HG03342 (cell line): ENCODE data around the gene TMEM266.
"Not testable (repeated sequence)": the region's sequence is repeated elsewhere in the genome, so short reads cannot be mapped to it uniquely, and the experiment has no call there.

Experiments
- ATAC-seq: cut with Tn5 transposase; IDR thresholded peaks from one replicate; pipeline ENCODE4 v1.9.1; 2021; ENCODE audit warnings: mild to moderate bottlenecking, moderate library complexity; ENCODE audit not compliant: unreplicated experiment

The TMEM266 gene

DNA sequence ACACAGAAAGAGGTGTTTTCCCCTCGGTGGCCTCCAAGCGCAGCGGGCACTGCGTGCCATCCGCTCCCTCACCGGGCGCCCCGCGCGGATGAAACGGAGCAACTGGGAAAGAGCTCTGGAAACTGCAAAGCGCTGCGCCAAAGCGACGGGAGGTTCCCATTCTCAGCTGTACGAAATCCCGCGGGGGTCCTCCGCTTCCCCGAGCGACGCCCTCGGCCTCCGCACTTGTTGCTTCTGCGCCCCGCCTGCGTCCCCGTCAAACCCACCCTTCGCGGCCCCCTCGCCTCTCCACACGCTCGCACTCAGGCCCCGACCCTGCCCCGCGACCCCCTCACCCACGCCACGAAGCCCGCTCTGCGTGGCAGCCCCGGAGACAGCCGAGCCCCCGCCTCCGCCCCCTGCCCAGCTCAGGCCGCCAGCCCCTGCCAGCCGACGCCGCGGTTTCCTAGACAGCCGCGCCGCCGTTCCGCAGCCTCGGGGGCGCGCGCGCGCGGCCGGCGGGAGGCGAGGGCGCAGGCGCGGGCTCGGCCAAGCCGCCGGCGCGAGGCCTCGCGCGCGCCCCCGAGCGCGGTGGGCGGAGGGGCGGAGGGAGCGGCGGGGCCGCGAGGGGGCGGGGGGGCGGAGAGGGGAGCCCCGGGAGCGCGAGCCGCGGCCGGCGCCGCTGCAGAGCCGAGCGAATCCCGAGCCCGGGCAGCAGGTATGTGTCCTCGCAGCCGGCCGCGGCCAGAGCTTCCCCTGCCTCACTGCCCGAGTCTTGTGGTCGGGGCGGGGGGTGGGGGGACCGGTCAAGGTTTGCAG lies at the start of gene TMEM266:
Gene TMEM266, plus strand, starts transcription at position 666 of the 798 bp plus-strand sequence. CDS start 74,279 bp downstream, outside the sequence.
- ATAC-seq = no peak

GRCh38 chr15:76010613-76011012 lies 49.2 kb upstream of the TMEM266 start:
- no peak for ATAC-seq

DNA sequence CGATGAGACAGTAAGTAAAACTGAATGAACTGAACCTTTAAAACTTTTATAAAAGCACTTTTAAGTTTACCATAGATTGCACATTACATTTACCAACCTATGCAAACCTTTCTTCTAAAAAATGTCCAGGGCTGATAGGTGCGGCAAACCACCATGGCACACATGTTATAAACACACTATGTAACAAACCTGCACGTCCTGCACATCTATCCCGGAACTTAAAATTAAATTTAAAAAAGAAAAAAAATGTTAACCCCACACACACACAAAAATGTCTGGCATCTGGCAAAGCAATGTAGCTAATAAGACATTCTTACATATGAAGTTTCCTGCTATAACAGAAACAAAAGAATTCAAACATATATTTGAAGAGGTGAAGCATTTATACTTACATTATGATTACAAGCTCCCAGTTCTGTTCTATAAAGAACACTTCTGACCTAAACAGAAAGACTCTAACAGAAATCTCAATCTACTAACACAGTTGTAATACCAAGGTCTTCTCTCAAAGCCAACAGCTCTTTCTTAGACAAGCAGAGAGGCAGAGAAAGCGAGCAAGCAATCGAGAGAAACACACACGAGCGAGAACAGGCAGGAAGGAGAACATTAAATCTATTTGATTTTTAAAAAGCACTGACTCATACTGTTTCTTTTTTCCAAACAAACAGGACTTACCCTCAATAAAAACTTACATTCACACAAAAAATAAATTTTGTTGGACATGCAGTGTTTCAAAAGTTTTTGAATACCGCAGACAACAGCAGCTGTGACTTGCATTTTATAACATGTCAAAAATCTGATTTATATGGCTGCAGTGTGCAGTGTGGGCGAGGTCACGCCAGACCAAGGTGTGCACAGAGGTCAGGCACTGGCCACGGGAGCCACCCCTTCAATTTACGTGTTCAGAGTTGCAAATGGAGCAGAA lies 47.9 kb upstream of the TMEM266 start, which contains the start of gene NRG4:
Gene NRG4, minus strand, starts transcription at position 798 of the 925 bp plus-strand sequence. CDS start 1,194 bp downstream, outside the sequence.
- no peak for ATAC-seq

GRCh38 chr15:76013470-76013869 lies 46.3 kb upstream of the TMEM266 start:
- not testable (repeated sequence) for ATAC-seq

GRCh38 chr15:76024021-76024768 lies 35.6 kb upstream of the TMEM266 start:
- ATAC-seq = no peak

DNA sequence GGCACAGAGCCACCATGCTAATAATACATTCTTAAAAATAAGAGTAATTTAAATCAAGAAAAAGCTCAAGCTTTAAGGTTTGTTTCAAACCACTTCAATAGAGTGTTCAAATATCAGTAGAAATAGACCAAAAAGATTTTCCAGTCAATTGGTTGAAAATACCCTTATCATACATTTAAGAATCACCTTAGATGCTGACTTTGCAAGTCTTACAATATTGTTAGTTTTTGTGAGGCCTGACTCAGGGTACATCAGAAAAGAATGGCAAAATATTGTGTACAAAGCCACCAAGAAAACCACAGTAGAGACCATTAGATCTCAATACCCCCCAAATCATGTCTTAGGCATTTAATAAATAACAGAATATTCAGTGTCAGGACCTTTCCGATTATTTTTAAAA lies 27.7 kb upstream of the TMEM266 start:
- no peak for ATAC-seq

DNA sequence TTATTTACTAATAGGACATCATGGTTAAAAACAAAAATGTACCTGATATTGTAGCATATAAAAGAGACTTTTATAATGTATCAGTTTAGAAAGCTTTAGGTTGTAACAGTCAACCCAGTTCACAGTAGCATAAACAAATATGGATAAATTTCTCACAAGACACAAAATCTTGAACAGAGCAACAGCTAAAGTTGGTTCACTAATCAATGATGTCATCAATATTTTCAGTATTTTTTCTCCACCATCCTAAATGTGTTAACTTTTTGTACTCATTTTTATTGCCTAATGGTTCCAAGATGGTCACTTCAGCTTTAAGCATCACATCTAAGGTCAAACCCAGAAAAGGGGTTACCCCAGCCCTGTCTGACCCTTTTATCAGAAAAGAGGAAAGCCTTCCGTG lies 26.3 kb upstream of the TMEM266 start:
- no peak for ATAC-seq

DNA sequence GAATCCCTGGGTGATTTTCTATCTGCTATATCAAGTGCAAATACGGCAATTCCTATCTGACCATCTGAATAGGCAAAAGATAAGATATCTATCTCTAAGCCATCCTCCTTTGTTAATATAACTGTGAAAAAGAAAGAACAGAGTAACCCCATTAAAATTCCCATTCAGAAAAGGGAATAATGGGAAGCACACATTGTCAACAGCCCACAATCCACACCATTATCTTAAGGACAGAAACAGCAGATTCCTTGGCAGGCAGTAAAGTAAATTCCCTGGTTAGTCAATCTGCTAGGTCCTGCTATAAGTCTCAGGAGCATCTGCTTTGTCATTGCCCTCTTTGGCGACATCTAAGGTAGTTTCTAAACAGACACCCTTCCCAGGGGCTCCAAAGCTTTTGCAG lies 25.7 kb upstream of the TMEM266 start:
- no peak for ATAC-seq

GRCh38 chr15:76035593-76035992 lies 24.2 kb upstream of the TMEM266 start:
- no peak for ATAC-seq

DNA sequence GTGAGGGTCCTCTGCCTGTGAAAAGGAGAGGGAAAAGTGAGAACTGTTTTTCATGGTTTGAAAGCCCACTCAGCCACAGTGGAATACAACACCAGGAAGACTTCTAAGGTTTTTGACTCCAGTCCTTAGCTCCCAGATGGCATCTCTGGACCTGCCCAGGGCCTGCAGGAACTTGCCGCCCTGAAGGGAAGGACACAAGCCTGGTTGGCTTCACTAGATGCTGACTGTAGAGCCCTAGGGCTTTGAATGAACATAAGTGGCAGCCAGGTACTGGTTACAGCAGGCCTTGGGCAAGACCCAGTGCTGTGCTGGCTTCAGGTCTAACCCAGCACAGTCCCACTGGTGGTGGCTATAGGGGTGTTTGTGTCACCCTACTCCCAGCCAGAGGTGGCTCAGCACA lies 21.3 kb upstream of the TMEM266 start:
- ATAC-seq = no peak

DNA sequence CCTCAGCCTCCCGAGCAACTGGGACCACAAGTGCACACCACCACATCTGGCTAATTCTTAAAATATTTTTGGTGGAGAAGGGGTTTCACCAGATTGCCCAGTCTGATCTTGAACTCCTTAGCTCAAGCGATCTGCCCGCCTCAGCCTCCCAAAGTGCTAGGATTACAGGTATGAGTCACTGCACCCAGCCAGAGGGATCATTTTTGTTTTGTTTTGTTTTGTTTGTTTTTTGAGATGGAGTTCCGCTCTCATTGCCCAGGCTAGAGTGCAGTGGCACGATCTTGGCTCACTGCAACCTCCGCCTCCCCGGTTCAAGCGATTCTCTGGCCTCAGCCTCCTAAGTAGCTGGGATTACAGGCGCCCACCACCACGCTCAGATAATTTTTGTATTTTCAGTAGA lies 5.6 kb upstream of the TMEM266 start:
- not testable (repeated sequence) for ATAC-seq

DNA sequence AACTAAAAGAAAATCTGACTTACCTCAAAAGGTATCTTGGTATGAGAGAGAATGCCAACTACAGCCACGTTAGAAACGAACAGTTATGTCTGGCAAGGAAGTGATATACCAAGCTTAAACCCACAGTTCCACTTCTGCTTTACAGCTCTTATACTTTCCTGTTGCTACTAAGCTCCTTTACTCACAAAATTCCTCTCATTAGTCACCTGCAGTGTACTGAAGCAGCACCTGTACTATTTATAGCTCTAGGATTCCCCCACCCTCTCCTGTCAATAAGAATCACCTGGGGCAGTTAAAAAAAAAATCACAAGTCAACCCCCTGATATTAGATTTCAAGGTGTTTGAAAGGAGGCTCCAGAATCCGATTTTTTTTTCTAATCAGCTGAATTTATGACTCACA lies 2.9 kb upstream of the TMEM266 start:
- peak; percentile 66 for ATAC-seq

DNA sequence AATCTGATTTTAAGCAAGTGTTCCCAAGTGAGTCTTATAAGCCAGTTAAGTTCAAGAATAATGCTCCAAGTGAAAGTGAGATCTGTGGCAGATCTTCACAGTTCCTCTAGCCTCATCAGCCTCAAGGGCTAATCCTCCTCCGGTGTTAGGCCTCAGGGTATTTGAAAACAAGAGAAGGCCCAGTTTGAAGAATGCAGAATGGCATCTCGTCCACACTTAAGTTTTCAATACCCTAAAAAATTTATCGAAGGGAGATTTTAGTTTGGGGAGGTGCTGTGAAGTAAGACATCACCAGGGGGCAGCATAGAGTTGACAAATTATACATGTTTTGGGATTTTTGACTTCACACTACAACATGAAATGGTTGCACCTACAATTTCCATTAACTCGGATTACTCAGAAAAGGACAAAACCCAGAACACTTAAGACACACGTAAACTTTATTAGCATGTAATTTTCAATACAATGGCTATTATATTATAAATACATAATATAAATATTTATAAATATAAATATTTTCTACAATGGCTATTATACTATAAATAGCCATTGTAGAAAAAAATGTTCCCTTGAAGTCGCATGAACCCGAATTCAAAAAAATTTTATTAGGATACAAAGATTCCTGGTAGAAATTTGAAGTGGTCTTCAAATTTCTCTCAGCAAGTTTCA lies 2.3 kb upstream of the TMEM266 start:
- peak; percentile 21 for ATAC-seq

GRCh38 chr15:76058714-76059319 lies 968 bp upstream of the TMEM266 start:
- ATAC-seq = no peak

DNA sequence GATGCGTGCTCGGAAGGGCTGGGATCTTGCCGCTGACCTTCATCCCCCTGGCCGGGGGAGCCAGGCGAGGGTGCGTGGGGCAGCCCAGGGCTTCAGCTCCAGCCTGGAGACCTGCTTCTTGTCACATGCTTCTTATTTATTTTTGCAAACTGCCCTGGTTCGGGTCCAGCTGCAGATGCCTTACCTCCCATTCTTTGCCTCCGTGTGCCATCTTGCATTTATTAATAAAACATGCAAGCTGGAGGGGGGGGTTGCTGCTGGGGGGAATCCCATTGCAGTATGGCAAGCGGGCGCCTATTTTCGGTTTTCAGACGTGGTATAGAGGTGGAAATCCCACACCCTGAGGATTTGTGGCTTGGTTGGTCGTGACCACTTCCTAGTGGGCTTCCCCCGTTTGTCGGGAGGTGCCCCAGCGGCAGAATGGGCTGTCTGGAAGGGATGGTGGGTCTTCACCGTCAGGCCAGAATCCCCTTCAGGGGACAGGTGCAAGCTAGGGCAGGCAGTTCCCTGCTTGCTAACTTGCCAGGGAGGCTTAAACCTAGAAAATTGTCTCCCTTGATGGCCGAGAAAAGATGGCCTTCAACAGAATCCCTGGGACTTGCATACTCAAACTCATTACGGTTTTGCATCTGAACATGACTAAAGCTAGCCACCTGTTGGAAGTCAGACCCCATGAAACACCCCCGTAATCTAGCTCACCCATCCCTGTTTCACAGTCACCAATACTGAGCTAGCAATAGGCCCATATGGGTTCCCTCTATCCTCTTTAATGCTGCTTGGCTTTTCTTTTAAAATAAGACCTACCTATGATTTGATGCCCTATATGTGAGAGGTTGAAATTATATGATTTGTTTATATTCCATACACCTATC lies 569 bp downstream of the TMEM266 start:
- ATAC-seq = no peak

DNA sequence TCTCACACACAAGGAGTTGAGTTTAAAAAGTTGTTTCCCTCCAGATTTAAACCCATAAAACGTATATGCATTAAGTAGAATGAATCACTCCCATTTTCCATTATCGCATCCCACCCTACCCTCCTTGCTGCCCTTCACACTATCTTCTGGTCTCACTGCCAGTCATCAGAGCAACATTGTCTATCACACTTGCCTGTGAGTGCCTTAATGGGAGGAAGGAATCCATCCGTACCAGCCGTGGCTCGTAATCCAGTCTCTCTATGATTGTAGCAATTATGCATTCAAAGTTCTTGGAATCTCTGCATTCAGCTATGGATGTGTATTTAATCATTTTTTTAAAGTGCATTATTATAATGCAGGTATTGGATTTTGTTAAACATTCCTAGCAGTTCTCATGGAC lies 1.9 kb downstream of the TMEM266 start:
- no peak for ATAC-seq

DNA sequence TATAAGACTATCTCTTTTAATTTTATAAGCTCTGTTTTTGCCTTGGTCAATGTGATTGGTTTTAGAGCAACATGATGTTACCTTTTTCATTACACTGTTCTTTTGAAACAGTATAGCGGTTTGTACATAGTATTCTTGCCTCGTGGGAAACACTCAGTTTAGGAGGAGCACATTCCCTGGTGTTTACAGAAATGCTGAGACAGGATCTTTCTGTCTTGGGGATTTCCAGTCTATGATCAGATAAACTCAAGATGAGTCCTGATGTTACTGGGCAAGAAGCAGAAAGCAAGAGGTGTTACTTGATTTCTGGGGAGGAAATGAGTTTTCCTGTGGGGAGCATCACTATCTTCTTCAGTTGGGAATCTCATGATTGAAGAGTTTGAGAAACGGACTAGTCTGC lies 2.5 kb downstream of the TMEM266 start:
- no peak for ATAC-seq

GRCh38 chr15:76064375-76064774 lies 4.6 kb downstream of the TMEM266 start:
- ATAC-seq = no peak

- ATAC-seq = no peak
Measured at GRCh38 chr15:76065245-76065644, 5.5 kb downstream of the TMEM266 start.
